SK-N-SH (cell line): Measurements from ENCODE around the gene ASS1. TPM values are rescaled to one million over a fixed set of nuclear protein-coding genes. Genes with fewer than 3 reads are reported as not detected.

Source experiments
- CTCF ChIA-PET: fragments of 300-600, 350-600 bp; formaldehyde crosslinking; extraction: SDS; loops from one replicate; lab custom pipeline; 2021; lab: Yijun Ruan, JAX
- POLR2A ChIA-PET: fragments of 350-600 bp; sonication (Branson Sonifier 250); formaldehyde crosslinking; extraction: SDS; loops from one replicate; lab custom pipeline; 2020; ENCODE audit warnings: antibody characterized with exemption, inconsistent platforms; lab: Yijun Ruan, JAX
- DNase-seq: peaks from one replicate; pipeline ENCODE4 v3.0.0; 2012
- H2AFZ ChIP-seq: fragments of 200-600 bp; sonication (generic); 2 replicates; pipeline ENCODE4 v1.8.1; 2016; ENCODE audit warnings: antibody characterized with exemption, mild to moderate bottlenecking, low read depth
- H3F3A ChIP-seq: fragments of 200-600 bp; sonication (generic); replicated peaks from 2 replicates; pipeline ENCODE3; 2016; ENCODE audit warnings: antibody characterized with exemption, mild to moderate bottlenecking; ENCODE audit not compliant: insufficient read depth
- H3K27ac ChIP-seq, 2 experiments: fragments of 200-500 bp in 1 of 2; fragments of 200-600 bp in 1 of 2; sonication (Bioruptor generic) in 1 of 2; sonication (generic), shearing (Covaris generic) in 1 of 2; 2 replicates each; pipeline versions ENCODE4 v1.5.1 to v1.6.1; 2014 to 2016; ENCODE audit warnings: low read depth in 2 of 2, inconsistent platforms in 1 of 2, low read length in 1 of 2, mild to moderate bottlenecking in 1 of 2, mixed read lengths in 1 of 2
- H3K27me3 ChIP-seq: fragments of 200-600 bp; sonication (generic), shearing (Covaris generic); 2 replicates; pipeline ENCODE4 v1.6.1; 2016; ENCODE audit warnings: mixed run types; ENCODE audit not compliant: insufficient read depth
- H3K36me3 ChIP-seq, 2 experiments: fragments of 200-500 bp in 1 of 2; fragments of 200-600 bp in 1 of 2; sonication (Bioruptor generic) in 1 of 2; sonication (generic) in 1 of 2; replicated peaks in 1 of 2; 2 replicates each; pipeline versions ENCODE3 to v1.5.1; 2014 to 2016; ENCODE audit warnings: low read length in 1 of 2, mild to moderate bottlenecking in 1 of 2; ENCODE audit not compliant: insufficient read depth in 2 of 2, control insufficient read depth in 1 of 2
- H3K4me1 ChIP-seq, 2 experiments: fragments of 200-500 bp in 1 of 2; fragments of 200-600 bp in 1 of 2; sonication (Bioruptor generic) in 1 of 2; sonication (generic), shearing (Covaris generic) in 1 of 2; 2 replicates each; pipeline versions ENCODE4 v1.5.1 to v1.6.1; 2014 to 2016; ENCODE audit warnings: low read depth in 1 of 2, low read length in 1 of 2, mixed run types in 1 of 2; ENCODE audit not compliant: insufficient read depth in 2 of 2, control insufficient read depth in 1 of 2
- H3K4me2 ChIP-seq: fragments of 200-600 bp; sonication (generic), shearing (Covaris generic); 2 replicates; pipeline ENCODE4 v1.6.1; 2017; ENCODE audit warnings: mixed run types
- H3K4me3 ChIP-seq, 2 experiments: fragments of 200-500 bp in 1 of 2; fragments of 200-600 bp in 1 of 2; sonication (Bioruptor generic) in 1 of 2; sonication (generic), shearing (Covaris generic) in 1 of 2; 2 replicates each; pipeline versions ENCODE4 v1.5.1 to v1.8.1; 2014 to 2016; ENCODE audit warnings: low read depth in 2 of 2, inconsistent platforms in 1 of 2, low read length in 1 of 2, mild to moderate bottlenecking in 1 of 2, mixed read lengths in 1 of 2, moderate library complexity in 1 of 2
- H3K79me2 ChIP-seq: fragments of 200-600 bp; sonication (generic); 2 replicates; pipeline ENCODE4 v1.8.1; 2017; ENCODE audit warnings: mild to moderate bottlenecking; ENCODE audit not compliant: insufficient read depth
- H3K9ac ChIP-seq: fragments of 200-600 bp; sonication (generic); 2 replicates; pipeline ENCODE4 v1.6.1; 2017; ENCODE audit warnings: mixed run types
- H3K9me2 ChIP-seq: fragments of 200-600 bp; sonication (generic); 2 replicates; pipeline ENCODE4 v1.6.1; 2017; ENCODE audit warnings: mixed run types
- H3K9me3 ChIP-seq: fragments of 200-600 bp; sonication (generic); 2 replicates; pipeline ENCODE4 v1.6.1; 2017; ENCODE audit warnings: mixed run types, mild to moderate bottlenecking, moderate library complexity
- H4K20me1 ChIP-seq: fragments of 200-600 bp; sonication (generic); 2 replicates; pipeline ENCODE4 v1.6.1; 2017; ENCODE audit warnings: mild to moderate bottlenecking, mixed run types; ENCODE audit not compliant: insufficient read depth
- CTCF ChIP-seq: fragments of 200-600 bp; sonication (generic); IDR thresholded peaks from 2 replicates; pipeline ENCODE4 v1.6.1; 2017; ENCODE audit warnings: antibody characterized with exemption, mild to moderate bottlenecking, moderate library complexity
- EP300 ChIP-seq, 2 experiments: IDR thresholded peaks; 2 replicates each; pipeline versions ENCODE4 v1.4.0 to v1.6.1; 2012; ENCODE audit warnings: borderline replicate concordance in 1 of 2, low read depth in 1 of 2, low read length in 1 of 2
- FOSL2 ChIP-seq: IDR thresholded peaks from 2 replicates; pipeline ENCODE4 v1.4.0; 2012; ENCODE audit warnings: low read depth, mild to moderate bottlenecking, moderate library complexity, borderline replicate concordance
- GABPA ChIP-seq: IDR thresholded peaks from 2 replicates; pipeline ENCODE4 v1.4.0; 2012; ENCODE audit warnings: low read depth, mild to moderate bottlenecking
- GATA2 ChIP-seq: sonication (generic); formaldehyde crosslinking; IDR thresholded peaks from 2 replicates; pipeline ENCODE4 v1.5.0; 2020; ENCODE audit warnings: mild to moderate bottlenecking, missing genetic modification reagents
- JUND ChIP-seq: IDR thresholded peaks from 2 replicates; pipeline ENCODE4 v1.4.0; 2012
- MAX ChIP-seq: IDR thresholded peaks from 2 replicates; pipeline ENCODE4 v1.4.0; 2012; ENCODE audit warnings: low read depth
- MXI1 ChIP-seq: IDR thresholded peaks from 2 replicates; pipeline ENCODE4 v1.6.1; 2012; ENCODE audit warnings: mild to moderate bottlenecking, low read depth, low read length, improper control_type of control experiment
- NFIC ChIP-seq: IDR thresholded peaks from 2 replicates; pipeline ENCODE4 v1.4.0; 2012; ENCODE audit warnings: borderline replicate concordance
- PBX3 ChIP-seq: IDR thresholded peaks from 2 replicates; pipeline ENCODE4; 2012
- RAD21 ChIP-seq: IDR thresholded peaks from 2 replicates; pipeline ENCODE4 v1.6.1; 2012; ENCODE audit warnings: mild to moderate bottlenecking, low read length
- REST ChIP-seq: IDR thresholded peaks from 2 replicates; pipeline ENCODE4 v1.6.1; 2012; ENCODE audit warnings: mild to moderate bottlenecking, low read depth, low read length, moderate library complexity
- RFX5 ChIP-seq: IDR thresholded peaks from 2 replicates; pipeline ENCODE4 v1.6.1; 2012; ENCODE audit warnings: mild to moderate bottlenecking, improper control_type of control experiment, low read length
- RXRA ChIP-seq: IDR thresholded peaks from 2 replicates; pipeline ENCODE4 v1.4.0; 2012; ENCODE audit warnings: low read depth, mild to moderate bottlenecking, borderline replicate concordance
- SIN3A ChIP-seq: IDR thresholded peaks from 2 replicates; pipeline ENCODE4 v1.6.1; 2012; ENCODE audit warnings: low read depth, mild to moderate bottlenecking, low read length, moderate library complexity, borderline replicate concordance
- TAF1 ChIP-seq: IDR thresholded peaks from 2 replicates; pipeline ENCODE4 v1.6.1; 2012; ENCODE audit warnings: low read depth, mild to moderate bottlenecking, low read length, moderate library complexity, borderline replicate concordance
- USF1 ChIP-seq: IDR thresholded peaks from 2 replicates; pipeline ENCODE4 v1.4.0; 2012; ENCODE audit warnings: low read depth, borderline replicate concordance
- WGBS: methylation state at CpG from one replicate; pipeline ENCODE4 v1.1.6; 2017; ENCODE audit warnings: low lambda C conversion rate; 5-methylcytosine and 5-hydroxymethylcytosine counted together
- polyA plus RNA-seq, 3 experiments: library from polyadenylated mRNA; depleted of rRNA; stranded (reverse); fragments of >200 nt; gene quantifications; 2 replicates each; pipeline ENCODE4 v1.2.3, GENCODE V29; 2012

The ASS1 gene
- polyA plus RNA-seq, 1 of the 3 experiments (the other 2 are of a cell fraction): 0.59 TPM

- peaks cover 0 to 5% of the 10 kb centered on the region in 2 experiments; a peak in 1 of 4 replicates for H3K4me1 ChIP-seq
- no peak overlapping the region for H3K9ac ChIP-seq
- H4K20me1 ChIP-seq: no peaks in the 10 kb centered on the region
- 65% methylated on average over 21 of the region's 25 CpGs for WGBS
- POLR2A ChIA-PET: no interaction called here
- no peaks in the 10 kb centered on the region for H3K79me2 ChIP-seq
- no peaks in the 10 kb centered on the region for H3F3A ChIP-seq
- CTCF ChIA-PET: interaction anchor here (0.7 to 1.4 kb wide), 3 partner anchors 35 to 162 kb away, joined by 3 to 5 read pairs (median 3); no protein-coding TSS in a partner anchor
- H3K27ac ChIP-seq: no peak overlapping the region
- H3K9me2 ChIP-seq: no peaks in the 10 kb centered on the region
- H3K27me3 ChIP-seq: 0 out of 2 replicates have a peak, but pooled peaks cover 4% of the 10 kb centered on the region
- TF ChIP-seq TAF1 (no peak), GATA2 (CRISPR knock-in tag) (peak; percentile 66)
- no peaks in the 10 kb centered on the region for H3K9me3 ChIP-seq
- H2AFZ ChIP-seq: peak overlapping the region; percentile 16; the same call in 1 of the 2 replicates
- H3K4me2 ChIP-seq: no peak overlapping the region
- H3K4me3 ChIP-seq: no peak overlapping the region
- no peaks in the 10 kb centered on the region for H3K36me3 ChIP-seq
- peak; percentile 68 for DNase-seq
These were observed 92.7 kb downstream of the ASS1 start for GRCh38 chr9:130537346-130538050.

- H3K4me3 ChIP-seq: no peak overlapping the region
- H4K20me1 ChIP-seq: no peaks in the 10 kb centered on the region
- H3K9me2 ChIP-seq: no peaks in the 10 kb centered on the region
- no peak overlapping the region for H3K4me2 ChIP-seq
- no peak overlapping the region for H3K27ac ChIP-seq
- no peak overlapping the region for H2AFZ ChIP-seq
- H3K4me1 ChIP-seq: peaks cover 0 to 5% of the 10 kb centered on the region in 2 experiments; a peak in 1 of 4 replicates
- 64% methylated on average over 11 of the region's 11 CpGs for WGBS
- H3K79me2 ChIP-seq: no peaks in the 10 kb centered on the region
- ChIA-PET CTCF (interaction anchor here (0.9 kb wide), 1 partner anchor 15 kb away, joined by 3 read pairs; no protein-coding TSS in a partner anchor), POLR2A (no interaction called here)
- H3K9ac ChIP-seq: no peak overlapping the region
- 0 out of 2 replicates have a peak, but pooled peaks cover 4% of the 10 kb centered on the region for H3K27me3 ChIP-seq
- H3F3A ChIP-seq: no peaks in the 10 kb centered on the region
- DNase-seq: no peak
- H3K36me3 ChIP-seq: no peaks in the 10 kb centered on the region
- no peaks in the 10 kb centered on the region for H3K9me3 ChIP-seq
- TF ChIP-seq GABPA: no peak
- no peak for TF ChIP-seq CTCF
- TF ChIP-seq RXRA: no peak
- TF ChIP-seq JUND: peak; percentile 53; the same call in 1 of the 2 replicates
- TF ChIP-seq SIN3A: no peak
- no peak for TF ChIP-seq RFX5
- peak; percentile 78 for TF ChIP-seq PBX3
- TF ChIP-seq REST: no peak
- no peak for TF ChIP-seq USF1
- TF ChIP-seq TAF1: no peak
- no peak for TF ChIP-seq MAX
- peak; percentile 82 for TF ChIP-seq FOSL2
- no peak for TF ChIP-seq MXI1
- no peak for TF ChIP-seq EP300 (IDR thresholded peaks at IDR 0.05; ENCODE audit: borderline replicate concordance in 1 of 2, low read depth in 1 of 2, low read length in 1 of 2)
- no peak for TF ChIP-seq RAD21
- peak; percentile 80 for TF ChIP-seq NFIC
These were observed 94.9 kb downstream of the ASS1 start for GRCh38 chr9:130539420-130540223.
